Neural cell (in vitro differentiated cells): ENCODE measurements around the gene PEMT.

Experiments used
- REST ChIP-seq: IDR thresholded peaks from 2 replicates; pipeline ENCODE4 v1.6.1; 2012; ENCODE audit warnings: borderline replicate concordance
- SMC3 ChIP-seq: fragments of 450-650 bp; conservative IDR thresholded peaks from 2 replicates; pipeline ENCODE4 v1.6.1; 2014; ENCODE audit warnings: antibody characterized with exemption, mild to moderate bottlenecking, moderate library complexity; ENCODE audit not compliant: poor library complexity
- TAF1 ChIP-seq: IDR thresholded peaks from 2 replicates; pipeline ENCODE4 v1.6.1; 2012; ENCODE audit warnings: low read depth
- TF ChIP-seq, protein P1 (sequence below): fragments of 450-650 bp; IDR thresholded peaks from 2 replicates; pipeline ENCODE4 v1.5.1; 2014; ENCODE audit warnings: antibody characterized with exemption, mild to moderate bottlenecking, moderate library complexity; ENCODE audit not compliant: poor library complexity, severe bottlenecking

GRCh38 chr17:17626840-17627239, 35.3 kb upstream of the PEMT start:
- TF ChIP-seq, protein P1, sequence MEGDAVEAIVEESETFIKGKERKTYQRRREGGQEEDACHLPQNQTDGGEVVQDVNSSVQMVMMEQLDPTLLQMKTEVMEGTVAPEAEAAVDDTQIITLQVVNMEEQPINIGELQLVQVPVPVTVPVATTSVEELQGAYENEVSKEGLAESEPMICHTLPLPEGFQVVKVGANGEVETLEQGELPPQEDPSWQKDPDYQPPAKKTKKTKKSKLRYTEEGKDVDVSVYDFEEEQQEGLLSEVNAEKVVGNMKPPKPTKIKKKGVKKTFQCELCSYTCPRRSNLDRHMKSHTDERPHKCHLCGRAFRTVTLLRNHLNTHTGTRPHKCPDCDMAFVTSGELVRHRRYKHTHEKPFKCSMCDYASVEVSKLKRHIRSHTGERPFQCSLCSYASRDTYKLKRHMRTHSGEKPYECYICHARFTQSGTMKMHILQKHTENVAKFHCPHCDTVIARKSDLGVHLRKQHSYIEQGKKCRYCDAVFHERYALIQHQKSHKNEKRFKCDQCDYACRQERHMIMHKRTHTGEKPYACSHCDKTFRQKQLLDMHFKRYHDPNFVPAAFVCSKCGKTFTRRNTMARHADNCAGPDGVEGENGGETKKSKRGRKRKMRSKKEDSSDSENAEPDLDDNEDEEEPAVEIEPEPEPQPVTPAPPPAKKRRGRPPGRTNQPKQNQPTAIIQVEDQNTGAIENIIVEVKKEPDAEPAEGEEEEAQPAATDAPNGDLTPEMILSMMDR: no peak
- TF ChIP-seq TAF1 (no peak), REST (no peak), SMC3 (no peak)
